ENCODE results near the gene PPP1R26.

DNA sequence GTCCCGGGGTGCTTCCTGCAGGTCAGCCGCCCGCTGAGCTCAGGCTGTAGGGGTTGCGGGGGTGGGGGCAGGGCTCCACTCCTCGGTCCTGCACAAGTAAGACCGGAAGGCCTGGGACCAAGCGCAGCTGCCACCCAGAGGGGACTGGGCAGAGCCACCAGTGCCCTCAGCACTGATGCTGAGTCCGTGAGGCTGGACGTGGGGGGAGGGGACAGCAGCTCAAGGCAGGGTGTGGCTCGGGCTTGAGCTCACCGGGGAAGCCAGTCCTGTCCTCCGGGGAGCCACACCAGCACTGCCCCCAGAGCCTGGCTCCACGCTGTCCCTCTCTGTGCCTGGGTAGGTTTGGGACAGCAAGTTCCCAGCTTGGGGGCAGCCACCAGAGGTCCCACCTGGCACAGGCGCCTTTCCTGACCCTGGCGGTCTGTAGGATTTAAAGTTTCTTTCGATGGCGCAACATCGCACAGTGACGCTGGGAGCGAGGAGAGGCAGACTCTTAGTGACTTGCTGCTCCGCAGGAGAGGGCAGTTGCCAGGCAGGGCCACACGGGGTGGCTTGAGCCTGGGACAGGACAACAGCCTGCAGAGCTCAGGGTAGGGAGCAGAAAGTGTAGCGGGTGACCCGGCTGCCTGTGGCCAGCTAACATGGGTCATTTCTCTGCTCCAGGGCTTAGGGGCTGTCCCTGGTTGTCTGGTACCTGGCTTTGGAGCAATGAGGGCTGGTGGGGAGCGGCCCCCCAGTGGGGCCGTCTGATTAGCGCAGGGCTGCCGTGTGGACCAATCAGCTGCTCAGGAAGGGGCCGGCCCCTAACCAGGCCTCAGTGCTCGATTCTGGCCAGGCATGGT, 47.4 kb downstream of the PPP1R26 start:
- no peak for TF ChIP-seq PHF8 (IDR thresholded peaks at IDR 0.05; ENCODE audit: borderline replicate concordance, low read depth)
- no peak for TF ChIP-seq HOXB13 (CRISPR knock-in tag; IDR thresholded peaks at IDR 0.05; ENCODE audit: low read depth)
- TF ChIP-seq CHD2 (IDR thresholded peaks at IDR 0.05; ENCODE audit: low read length, partially characterized antibody), result no peak
- TF ChIP-seq, protein P1, sequence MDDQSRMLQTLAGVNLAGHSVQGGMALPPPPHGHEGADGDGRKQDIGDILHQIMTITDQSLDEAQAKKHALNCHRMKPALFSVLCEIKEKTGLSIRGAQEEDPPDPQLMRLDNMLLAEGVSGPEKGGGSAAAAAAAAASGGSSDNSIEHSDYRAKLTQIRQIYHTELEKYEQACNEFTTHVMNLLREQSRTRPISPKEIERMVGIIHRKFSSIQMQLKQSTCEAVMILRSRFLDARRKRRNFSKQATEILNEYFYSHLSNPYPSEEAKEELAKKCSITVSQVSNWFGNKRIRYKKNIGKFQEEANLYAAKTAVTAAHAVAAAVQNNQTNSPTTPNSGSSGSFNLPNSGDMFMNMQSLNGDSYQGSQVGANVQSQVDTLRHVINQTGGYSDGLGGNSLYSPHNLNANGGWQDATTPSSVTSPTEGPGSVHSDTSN (IDR thresholded peaks at IDR 0.05), result no peak
- TF ChIP-seq ZC3H11A (IDR thresholded peaks at IDR 0.05), result no peak

All from A549 (cell line).